Adipose tissue (tissue), 3 donors: Measurements from ENCODE around the gene OR10C1. TPM values are rescaled to one million over a fixed set of nuclear protein-coding genes. Genes with fewer than 3 reads are reported as not detected.

Experiments
- H3K27ac ChIP-seq: one replicate; pipeline ENCODE4 v1.5.1; 2013; ENCODE audit warnings: low read depth, low read length
- WGBS, 3 donors: extraction: QIAGEN DNeasy Blood & Tissue Kit; methylation state at CpG; one replicate each; pipeline ENCODE4 v1.1.7; 2013; 5-methylcytosine and 5-hydroxymethylcytosine counted together
- polyA plus RNA-seq, 3 donors: library from polyadenylated mRNA; stranded (reverse); fragments of 200-250 nt; gene quantifications; one replicate each; pipeline ENCODE4 v1.2.3, GENCODE V29; 2013
- donor health status: healthy with polysubstance abuse.
- donor health status: Bipolar disorder and iron deficiency.
- donor health status: healthy.

Gene OR10C1
- polyA plus RNA-seq, 3 donors = not detected

- 72 to 82% (median 81%) methylated on average over 2 of the region's 2 CpGs for WGBS, 3 donors
- no peak overlapping the region for H3K27ac ChIP-seq
Observed at GRCh38 chr6:29465801-29466200, 26.7 kb downstream of the OR10C1 start.

GRCh38 chr6:29466241-29466640 lies 27.1 kb downstream of the OR10C1 start:
- WGBS, 3 donors = 43 to 54% (median 50%) methylated on average over 6 of the region's 6 CpGs
- no peak overlapping the region for H3K27ac ChIP-seq

GRCh38 chr6:29474996-29475395 lies 35.9 kb downstream of the OR10C1 start:
- H3K27ac ChIP-seq = no peak overlapping the region
- WGBS, 3 donors = 61 to 87% (median 80%) methylated on average over 2 of the region's 2 CpGs

- WGBS, 3 donors = 66 to 74% (median 69%) methylated on average over 5 of the region's 5 CpGs
- no peak overlapping the region for H3K27ac ChIP-seq
Observed at GRCh38 chr6:29477923-29478450, 38.9 kb downstream of the OR10C1 start.

GRCh38 chr6:29478740-29479139 lies 39.6 kb downstream of the OR10C1 start:
- 69 to 90% (median 84%) methylated on average over 5 of the region's 5 CpGs for WGBS, 3 donors
- H3K27ac ChIP-seq = no peak overlapping the region

GRCh38 chr6:29479560-29479959 lies 40.5 kb downstream of the OR10C1 start:
- H3K27ac ChIP-seq = no peak overlapping the region
- WGBS, 3 donors = 77 to 91% (median 84%) methylated on average over 2 of the region's 2 CpGs

GRCh38 chr6:29483186-29483585 lies 44.1 kb downstream of the OR10C1 start:
- 60 to 88% (median 73%) methylated on average over 3 of the region's 3 CpGs for WGBS, 3 donors
- no peak overlapping the region for H3K27ac ChIP-seq

GRCh38 chr6:29483735-29484134 lies 44.6 kb downstream of the OR10C1 start:
- no peak overlapping the region for H3K27ac ChIP-seq
- WGBS, 3 donors = 25 to 81% (median 78%) methylated on average over 1 of the region's 1 CpG

GRCh38 chr6:29486577-29486976 lies 47.5 kb downstream of the OR10C1 start:
- H3K27ac ChIP-seq = no peak overlapping the region
- WGBS, 3 donors = 27 to 70% (median 51%) methylated on average over 4 of the region's 4 CpGs

- 74 to 91% (median 86%) methylated on average over 5 of the region's 5 CpGs for WGBS, 3 donors
- H3K27ac ChIP-seq = no peak overlapping the region
Observed at GRCh38 chr6:29487131-29487530, 48.0 kb downstream of the OR10C1 start.

GRCh38 chr6:29487660-29488059 lies 48.6 kb downstream of the OR10C1 start, which contains the start of gene MAS1L:
MAS1L (minus strand) TSS chr6:29487956; CDS start chr6:29487902, 54 bp downstream.
- H3K27ac ChIP-seq = no peak within 1 kb of the TSS
- WGBS, 3 donors = 94 to 97% (median 95%) methylated on average over 2 of the region's 2 CpGs

GRCh38 chr6:29488874-29489273 lies 49.8 kb downstream of the OR10C1 start:
- H3K27ac ChIP-seq = no peak overlapping the region

- H3K27ac ChIP-seq = no peak overlapping the region
- WGBS, 3 donors = 92 to 93% (median 93%) methylated on average over 8 of the region's 8 CpGs
Observed at GRCh38 chr6:29489286-29489685, 50.2 kb downstream of the OR10C1 start.

- H3K27ac ChIP-seq = no peak overlapping the region
- WGBS, 3 donors = 49 to 85% (median 61%) methylated on average over 3 of the region's 3 CpGs
Observed at GRCh38 chr6:29490055-29490454, 50.9 kb downstream of the OR10C1 start.

GRCh38 chr6:29490552-29490951 lies 51.4 kb downstream of the OR10C1 start:
- H3K27ac ChIP-seq = no peak overlapping the region
- 35 to 70% (median 37%) methylated on average over 2 of the region's 2 CpGs for WGBS, 3 donors

Other genes starting within 250 kb of the OR10C1 start
- gene OR14J1, start 137.6 kb upstream of the OR10C1 start, polyA plus RNA-seq = not detected
- gene OR5V1, start 70.4 kb upstream of the OR10C1 start, polyA plus RNA-seq = not detected
- not detected for gene OR12D3, start 64.0 kb upstream of the OR10C1 start, polyA plus RNA-seq
- gene OR12D2, start 43.7 kb upstream of the OR10C1 start, polyA plus RNA-seq = not detected
- gene OR12D1, start 24.4 kb upstream of the OR10C1 start, polyA plus RNA-seq = not detected
- not detected for gene OR11A1, start 17.8 kb downstream of the OR10C1 start, polyA plus RNA-seq
- gene OR2H1, start 17.8 kb downstream of the OR10C1 start, polyA plus RNA-seq = not detected
- under 1 TPM in 1 of 3 donors, not detected in 2; 0.34 TPM for gene MAS1L, start 48.6 kb downstream of the OR10C1 start, polyA plus RNA-seq
- gene UBD, start 120.4 kb downstream of the OR10C1 start, polyA plus RNA-seq = 1 to 10 TPM in 1 of 3 donors, under 1 TPM in 2; 0.67 to 2.4 (median 0.77) TPM
- gene OR2H2, start 145.8 kb downstream of the OR10C1 start, polyA plus RNA-seq = not detected
- 10 to 100 TPM in 2 of 3 donors, 1 to 10 TPM in 1; 7.0 to 35.0 (median 17.7) TPM for gene GABBR1, start 193.9 kb downstream of the OR10C1 start, polyA plus RNA-seq
- not detected for gene MOG, start 217.8 kb downstream of the OR10C1 start, polyA plus RNA-seq
- under 1 TPM in 2 of 3 donors, not detected in 1; 0.34 to 0.61 TPM for gene ZFP57, start 241.8 kb downstream of the OR10C1 start, polyA plus RNA-seq